Neutrophil (primary cell): ENCODE measurements around the gene PFKFB1.
A peak's percentile ranks its signal among the peaks of the same experiment; 100 is the strongest.

Experiments used
- H3K27ac ChIP-seq: fragments of 200-600 bp; sonication (generic); 2 replicates; pipeline ENCODE4 v1.5.1; 2016; ENCODE audit warnings: mild to moderate bottlenecking, moderate library complexity
- H3K27me3 ChIP-seq: fragments of 200-600 bp; sonication (generic); 2 replicates; pipeline ENCODE4 v1.6.0; 2016; ENCODE audit warnings: mild to moderate bottlenecking
- H3K36me3 ChIP-seq: fragments of 200-600 bp; sonication (generic); 2 replicates; pipeline ENCODE4 v1.5.1; 2017
- H3K4me1 ChIP-seq, 2 experiments: fragments of 200-600 bp in 1 of 2; sonication (generic) in 1 of 2; 1 replicate in 1 of 2; 2 replicates in 1 of 2; pipeline versions ENCODE4 v1.5.1 to v1.6.1; 2013 to 2016; ENCODE audit warnings: low read depth in 1 of 2, low read length in 1 of 2, mild to moderate bottlenecking in 1 of 2, moderate library complexity in 1 of 2; ENCODE audit not compliant: control insufficient read depth in 1 of 2, insufficient read depth in 1 of 2
- H3K4me3 ChIP-seq, 2 experiments: fragments of 200-600 bp in 1 of 2; sonication (generic) in 1 of 2; 1 replicate in 1 of 2; 2 replicates in 1 of 2; pipeline ENCODE4 v1.5.1; 2013 to 2016; ENCODE audit warnings: low read depth in 1 of 2, low read length in 1 of 2, mild to moderate bottlenecking in 1 of 2, moderate library complexity in 1 of 2
- H3K9me3 ChIP-seq: fragments of 200-600 bp; sonication (generic); 2 replicates; pipeline ENCODE4 v1.5.1; 2016
- CTCF ChIP-seq: fragments of 200-600 bp; sonication (generic); IDR thresholded peaks from 2 replicates; pipeline ENCODE4 v1.5.1; 2016; ENCODE audit warnings: antibody characterized with exemption

PFKFB1 gene

GRCh38 chrX:55004231-55004630 is 10.2 kb upstream of the PFKFB1 start:
- Histone ChIP-seq H3K4me1 (peaks cover 3 to 16% of the 10 kb centered on the region in 2 experiments), H3K36me3 (peaks cover 38% of the 10 kb centered on the region), H3K4me3 (no peak overlapping the region), H3K27ac (no peak overlapping the region), H3K27me3 (no peaks in the 10 kb centered on the region), H3K9me3 (no peaks in the 10 kb centered on the region)
- TF ChIP-seq CTCF: no peak

GRCh38 chrX:54999717-55000598 is 6.0 kb upstream of the PFKFB1 start, which contains the start of gene APEX2:
TSS of gene APEX2 (plus strand) at chrX:55000363. CDS start at chrX:55000423, 60 bp downstream.
- no peak for TF ChIP-seq CTCF
- Histone ChIP-seq H3K4me1 (peaks cover 5 to 17% of the 10 kb centered on the region in 2 experiments), H3K9me3 (no peaks in the 10 kb centered on the region), H3K36me3 (peaks cover 13% of the 10 kb centered on the region), H3K27me3 (no peaks in the 10 kb centered on the region), H3K27ac (peak within 1 kb of the TSS; percentile 85), H3K4me3 (peak within 1 kb of the TSS; percentile 66 to 78)

- Histone ChIP-seq H3K9me3 (no peaks in the 10 kb centered on the region), H3K27me3 (no peaks in the 10 kb centered on the region), H3K36me3 (no peaks in the 10 kb centered on the region), H3K27ac (no peak overlapping the region), H3K4me1 (peaks cover 5 to 11% of the 10 kb centered on the region in 2 experiments), H3K4me3 (no peak overlapping the region)
- TF ChIP-seq CTCF: no peak
Observed at GRCh38 chrX:54995621-54996020, 1.6 kb upstream of the PFKFB1 start.

GRCh38 chrX:54994668-54995351 is 822 bp upstream of the PFKFB1 start:
- Histone ChIP-seq H3K27me3 (no peaks in the 10 kb centered on the region), H3K27ac (no peak overlapping the region), H3K4me1 (peaks cover 5 to 6% of the 10 kb centered on the region in 2 experiments), H3K4me3 (no peak overlapping the region), H3K36me3 (no peaks in the 10 kb centered on the region), H3K9me3 (no peaks in the 10 kb centered on the region)
- no peak for TF ChIP-seq CTCF

- no peaks in the 10 kb centered on the region for H3K4me1 ChIP-seq
- no peaks in the 10 kb centered on the region for H3K9me3 ChIP-seq
- no peak for TF ChIP-seq CTCF
- H3K27me3 ChIP-seq: no peaks in the 10 kb centered on the region
- no peak overlapping the region for H3K27ac ChIP-seq
- no peak overlapping the region for H3K4me3 ChIP-seq
- no peaks in the 10 kb centered on the region for H3K36me3 ChIP-seq
Observed at GRCh38 chrX:54992911-54993622, 921 bp downstream of the PFKFB1 start.
